ENCODE data around the gene TRMT1L.
"Not testable (repeated sequence)": the region's sequence is repeated elsewhere in the genome, so short reads cannot be mapped to it uniquely, and the experiment has no call there.

TRMT1L gene

GRCh38 chr1:185156854-185157598 lies at the start of gene TRMT1L, which contains the start of gene SWT1:
TSS of gene TRMT1L (minus strand) at chr1:185156953. CDS start at chr1:185156712, 241 bp downstream.
TSS of gene SWT1 (plus strand) at chr1:185157167. CDS start at chr1:185160842, 3,675 bp downstream.
- DNase-seq (ENCODE audit: low read depth), result peak; percentile 96

- DNase-seq (ENCODE audit: low read depth), result no peak
Measured at GRCh38 chr1:185200889-185201288, 44.1 kb upstream of the TRMT1L start.

GRCh38 chr1:185198712-185199111 lies 42.0 kb upstream of the TRMT1L start:
- not testable (repeated sequence) for DNase-seq (ENCODE audit: low read depth)

GRCh38 chr1:185193756-185194155 lies 37.0 kb upstream of the TRMT1L start:
- DNase-seq (ENCODE audit: low read depth), result no peak

- peak; percentile 6 for DNase-seq (ENCODE audit: low read depth)
Measured at GRCh38 chr1:185170291-185170848, 13.6 kb upstream of the TRMT1L start.

- no peak for DNase-seq (ENCODE audit: low read depth)
Measured at GRCh38 chr1:185166106-185166505, 9.4 kb upstream of the TRMT1L start.

GRCh38 chr1:185162491-185162890 lies 5.7 kb upstream of the TRMT1L start:
- no peak for DNase-seq (ENCODE audit: low read depth)

- no peak for DNase-seq (ENCODE audit: low read depth)
Measured at GRCh38 chr1:185159966-185160365, 3.2 kb upstream of the TRMT1L start.

- no peak for DNase-seq (ENCODE audit: low read depth)
Measured at GRCh38 chr1:185158800-185159199, 2.0 kb upstream of the TRMT1L start.

GRCh38 chr1:185157599-185158412 lies 1.1 kb upstream of the TRMT1L start:
- DNase-seq (ENCODE audit: low read depth), result no peak

GRCh38 chr1:185156288-185156853 lies 382 bp downstream of the TRMT1L start:
- no peak for DNase-seq (ENCODE audit: low read depth)

GRCh38 chr1:185155600-185156287 lies 1.0 kb downstream of the TRMT1L start:
- no peak for DNase-seq (ENCODE audit: low read depth)

- no peak for DNase-seq (ENCODE audit: low read depth)
Measured at GRCh38 chr1:185154912-185155513, 1.7 kb downstream of the TRMT1L start.

GRCh38 chr1:185152187-185152767 lies 4.5 kb downstream of the TRMT1L start:
- no peak for DNase-seq (ENCODE audit: low read depth)

GRCh38 chr1:185151215-185151614 lies 5.5 kb downstream of the TRMT1L start:
- DNase-seq (ENCODE audit: low read depth), result no peak

- no peak for DNase-seq (ENCODE audit: low read depth)
Measured at GRCh38 chr1:185144233-185144632, 12.5 kb downstream of the TRMT1L start.

GRCh38 chr1:185139246-185139645 lies 17.5 kb downstream of the TRMT1L start:
- no peak for DNase-seq (ENCODE audit: low read depth)

- DNase-seq (ENCODE audit: low read depth), result no peak
Measured at GRCh38 chr1:185137896-185138545, 18.7 kb downstream of the TRMT1L start.

GRCh38 chr1:185132534-185132933 lies 24.2 kb downstream of the TRMT1L start:
- DNase-seq (ENCODE audit: low read depth), result no peak

- no peak for DNase-seq (ENCODE audit: low read depth)
Measured at GRCh38 chr1:185129708-185130107, 27.0 kb downstream of the TRMT1L start.

- DNase-seq (ENCODE audit: low read depth), result no peak
Measured at GRCh38 chr1:185112356-185112755, 44.4 kb downstream of the TRMT1L start.
